Astrocyte (in vitro differentiated cells and primary cell): Measurements from ENCODE around the gene IWS1. TPM values are rescaled to one million over a fixed set of nuclear protein-coding genes. Genes with fewer than 3 reads are reported as not detected.

ENCODE experiments used
- DNase-seq: peaks from one replicate; pipeline ENCODE4 v3.0.0-alpha.2; 2010; ENCODE audit warnings: low read depth
- FAIRE-seq: peaks from 2 replicates; lab custom pipeline; 2011; peaks lifted over from hg19 to GRCh38; lab: Jason Lieb, UNC
- H2AFZ ChIP-seq: 2 replicates; pipeline ENCODE4 v1.6.0; 2012; ENCODE audit warnings: low read depth, low read length, inconsistent platforms
- H3K27ac ChIP-seq: 2 replicates; pipeline ENCODE4 v1.5.1; 2011; ENCODE audit warnings: low read depth, low read length, inconsistent platforms
- H3K27me3 ChIP-seq: 2 replicates; pipeline ENCODE4 v1.6.0; 2011; ENCODE audit warnings: low read length, inconsistent platforms; ENCODE audit not compliant: insufficient read depth
- H3K36me3 ChIP-seq: 2 replicates; pipeline ENCODE4 v1.5.1; 2011; ENCODE audit warnings: low read length, inconsistent platforms; ENCODE audit not compliant: insufficient read depth
- H3K4me1 ChIP-seq: 2 replicates; pipeline ENCODE4 v1.5.1; 2011; ENCODE audit warnings: low read length, inconsistent platforms; ENCODE audit not compliant: insufficient read depth
- H3K4me2 ChIP-seq: 2 replicates; pipeline ENCODE4 v1.6.0; 2012; ENCODE audit warnings: low read length, inconsistent platforms
- H3K4me3 ChIP-seq: 2 replicates; pipeline ENCODE4 v1.5.1; 2011; ENCODE audit warnings: low read depth, mild to moderate bottlenecking, low read length, inconsistent platforms; ENCODE audit not compliant: insufficient read depth
- H3K79me2 ChIP-seq: 2 replicates; pipeline ENCODE4 v1.6.0; 2012; ENCODE audit warnings: mild to moderate bottlenecking, low read length, inconsistent platforms; ENCODE audit not compliant: insufficient read depth
- H3K9ac ChIP-seq: 2 replicates; pipeline ENCODE4 v1.6.0; 2012; ENCODE audit warnings: mild to moderate bottlenecking, low read length, inconsistent platforms
- H3K9me3 ChIP-seq: 2 replicates; pipeline ENCODE4 v1.5.1; 2012; ENCODE audit warnings: low read depth, mild to moderate bottlenecking, low read length, inconsistent platforms; ENCODE audit not compliant: insufficient read depth
- H4K20me1 ChIP-seq: 2 replicates; pipeline ENCODE4 v1.6.0; 2012; ENCODE audit warnings: low read length, inconsistent platforms; ENCODE audit not compliant: insufficient read depth
- H3K27ac Mint-ChIP-seq: one replicate; pipeline ENCODE4 v1.8.0; 2021; ENCODE audit warnings: mild to moderate bottlenecking, mixed read lengths; ENCODE audit not compliant: unreplicated experiment
- H3K27me3 Mint-ChIP-seq: one replicate; pipeline ENCODE4 v1.8.0; 2021; ENCODE audit warnings: low read depth, mixed read lengths; ENCODE audit not compliant: unreplicated experiment
- H3K36me3 Mint-ChIP-seq: one replicate; pipeline ENCODE4 v1.8.0; 2021; ENCODE audit warnings: low read depth, mixed read lengths; ENCODE audit not compliant: unreplicated experiment
- H3K4me1 Mint-ChIP-seq: one replicate; pipeline ENCODE4 v1.8.0; 2021; ENCODE audit warnings: low read depth, mixed read lengths; ENCODE audit not compliant: unreplicated experiment
- H3K4me3 Mint-ChIP-seq: one replicate; pipeline ENCODE4 v1.8.0; 2021; ENCODE audit warnings: mild to moderate bottlenecking, moderate library complexity, mixed read lengths; ENCODE audit not compliant: unreplicated experiment
- H3K9me3 Mint-ChIP-seq: one replicate; pipeline ENCODE4 v1.8.0; 2021; ENCODE audit warnings: mild to moderate bottlenecking, mixed read lengths; ENCODE audit not compliant: unreplicated experiment
- CTCF ChIP-seq: IDR thresholded peaks from 2 replicates; pipeline ENCODE4 v1.5.1; 2011; ENCODE audit warnings: low read depth, mild to moderate bottlenecking, inconsistent platforms, low read length, moderate library complexity; ENCODE audit not compliant: insufficient read depth
- EZH2 ChIP-seq: IDR thresholded peaks from 2 replicates; pipeline ENCODE4 v1.6.1; 2012; ENCODE audit warnings: mild to moderate bottlenecking, low read length, inconsistent platforms; ENCODE audit not compliant: insufficient read depth
- total RNA-seq: library from RNA; stranded (reverse); gene quantifications from 2 replicates; pipeline ENCODE4 v1.2.1, GENCODE V29; 2021

Gene IWS1
- total RNA-seq, 1 donor from 2014 or later, result 56.2 TPM

- no peak overlapping the region for H3K4me3 ChIP-seq
- H3K4me2 ChIP-seq, result peak overlapping the region; percentile 20
- no peak overlapping the region for H3K4me3 Mint-ChIP-seq
- no peak overlapping the region for H3K27ac ChIP-seq
- peak overlapping the region; percentile 50 for H3K27ac Mint-ChIP-seq
- no peak overlapping the region for H2AFZ ChIP-seq
- no peaks in the 10 kb centered on the region for H3K27me3 ChIP-seq
- H3K36me3 ChIP-seq, result no peaks in the 10 kb centered on the region
- no peak for TF ChIP-seq CTCF
- no peak for TF ChIP-seq EZH2
- H3K36me3 Mint-ChIP-seq, result no peaks in the 10 kb centered on the region
- no peaks in the 10 kb centered on the region for H4K20me1 ChIP-seq
- H3K4me1 ChIP-seq, result peaks cover 17% of the 10 kb centered on the region
- peaks cover 11% of the 10 kb centered on the region for H3K4me1 Mint-ChIP-seq
- DNase-seq (peak; percentile 63), FAIRE-seq (peak; percentile 70)
- peaks cover 25% of the 10 kb centered on the region for H3K27me3 Mint-ChIP-seq
- no peaks in the 10 kb centered on the region for H3K9me3 Mint-ChIP-seq
- H3K79me2 ChIP-seq, result no peaks in the 10 kb centered on the region
- no peak overlapping the region for H3K9ac ChIP-seq
- no peaks in the 10 kb centered on the region for H3K9me3 ChIP-seq
Measured at GRCh38 chr2:127570282-127571250, 44.3 kb upstream of the IWS1 start.

DNA sequence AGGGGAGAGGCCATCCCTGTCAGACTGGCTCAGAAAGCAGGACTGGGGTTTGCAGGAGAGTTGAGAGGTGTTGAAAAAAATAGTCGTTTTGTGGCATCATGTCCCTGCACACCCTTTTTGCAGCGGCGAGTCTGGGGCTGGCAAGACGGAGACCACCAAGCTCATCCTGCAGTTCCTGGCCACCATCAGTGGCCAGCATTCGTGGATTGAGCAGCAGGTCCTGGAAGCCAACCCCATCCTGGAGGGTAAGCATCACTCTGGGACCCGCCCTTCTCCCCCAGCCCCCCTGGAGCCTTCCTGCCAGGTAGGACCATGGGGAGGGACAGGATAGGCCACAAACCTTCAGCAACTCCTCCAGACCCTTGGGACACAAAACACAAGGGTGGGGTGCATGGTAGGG is 43.4 kb upstream of the IWS1 start:
- no peaks in the 10 kb centered on the region for H3K36me3 Mint-ChIP-seq
- FAIRE-seq, result no peak
- H3K9ac ChIP-seq, result no peak overlapping the region
- H3K4me1 ChIP-seq, result peaks cover 17% of the 10 kb centered on the region
- H3K4me1 Mint-ChIP-seq, result peaks cover 11% of the 10 kb centered on the region
- no peaks in the 10 kb centered on the region for H3K9me3 ChIP-seq
- no peaks in the 10 kb centered on the region for H4K20me1 ChIP-seq
- no peak overlapping the region for H3K27ac ChIP-seq
- no peak overlapping the region for H2AFZ ChIP-seq
- H3K4me2 ChIP-seq, result peak overlapping the region; percentile 14
- TF ChIP-seq EZH2 (no peak), CTCF (no peak)
- H3K4me3 ChIP-seq, result no peak overlapping the region
- no peak for DNase-seq
- H3K27me3 ChIP-seq, result no peaks in the 10 kb centered on the region
- peaks cover 30% of the 10 kb centered on the region for H3K27me3 Mint-ChIP-seq
- H3K27ac Mint-ChIP-seq, result no peak overlapping the region
- H3K9me3 Mint-ChIP-seq, result no peaks in the 10 kb centered on the region
- no peaks in the 10 kb centered on the region for H3K79me2 ChIP-seq
- H3K36me3 ChIP-seq, result no peaks in the 10 kb centered on the region
- no peak overlapping the region for H3K4me3 Mint-ChIP-seq

GRCh38 chr2:127568128-127568527 is 41.8 kb upstream of the IWS1 start:
- Histone ChIP-seq H3K4me3 (no peak overlapping the region), H3K9ac (no peak overlapping the region), H2AFZ (no peak overlapping the region), H3K27me3 (no peaks in the 10 kb centered on the region), H3K27ac (no peak overlapping the region), H3K36me3 (no peaks in the 10 kb centered on the region), H3K9me3 (no peaks in the 10 kb centered on the region), H3K4me2 (no peak overlapping the region), H3K79me2 (no peaks in the 10 kb centered on the region), H3K4me1 (peaks cover 17% of the 10 kb centered on the region), H4K20me1 (no peaks in the 10 kb centered on the region)
- peaks cover 11% of the 10 kb centered on the region for H3K4me1 Mint-ChIP-seq
- peaks cover 33% of the 10 kb centered on the region for H3K27me3 Mint-ChIP-seq
- H3K9me3 Mint-ChIP-seq, result no peaks in the 10 kb centered on the region
- H3K4me3 Mint-ChIP-seq, result no peak overlapping the region
- TF ChIP-seq EZH2, result no peak
- TF ChIP-seq CTCF, result no peak
- H3K27ac Mint-ChIP-seq, result no peak overlapping the region
- no peaks in the 10 kb centered on the region for H3K36me3 Mint-ChIP-seq
- no peak for FAIRE-seq
- DNase-seq, result no peak
